Muscle of leg (tissue), 11 donors: ENCODE data around the gene SLC29A2. TPM values are rescaled to one million over a fixed set of nuclear protein-coding genes. Genes with fewer than 3 reads are reported as not detected.

ENCODE experiments used
- DNase-seq: peaks from one replicate; pipeline ENCODE4 v3.0.0; 2013
- H3K27ac ChIP-seq: one replicate; pipeline ENCODE4 v1.5.1; 2013; ENCODE audit warnings: mild to moderate bottlenecking, low read length, control low read depth
- H3K27me3 ChIP-seq: one replicate; pipeline ENCODE4 v1.6.1; 2013; ENCODE audit warnings: low read length; ENCODE audit not compliant: control insufficient read depth, insufficient read depth
- H3K36me3 ChIP-seq: one replicate; pipeline ENCODE4 v1.6.1; 2013; ENCODE audit warnings: low read length; ENCODE audit not compliant: control insufficient read depth, insufficient read depth
- H3K4me1 ChIP-seq: one replicate; pipeline ENCODE4 v1.6.1; 2013; ENCODE audit warnings: low read length; ENCODE audit not compliant: control insufficient read depth, insufficient read depth
- H3K4me3 ChIP-seq: one replicate; pipeline ENCODE4 v1.5.1; 2013; ENCODE audit warnings: low read length, control low read depth
- H3K9me3 ChIP-seq: replicated peaks from 2 replicates; pipeline ENCODE4 v1.6.1; 2013; ENCODE audit warnings: low read depth, low read length; ENCODE audit not compliant: control insufficient read depth
- WGBS: methylation state at CpG from one replicate; pipeline ENCODE4 v1.1.5; 2013; ENCODE audit warnings: missing lambda C conversion rate; ENCODE audit not compliant: insufficient coverage; 5-methylcytosine and 5-hydroxymethylcytosine counted together
- polyA plus RNA-seq, 8 donors: library from polyadenylated mRNA; unstranded; fragments of 120-200 nt; gene quantifications; one replicate each; pipeline versions ENCODE4 v1.2.1 to v1.2.3, GENCODE V29; 2013; ENCODE audit warnings: inconsistent platforms in 1 of 8, low replicate concordance in 1 of 8; ENCODE audit not compliant: insufficient read length in 8 of 8, insufficient read depth in 1 of 8
- total RNA-seq: library from RNA; stranded (reverse); fragments of 120-200 nt; gene quantifications from one replicate; pipeline ENCODE4 v1.2.4, GENCODE V29; 2013

SLC29A2 gene
- total and polyA plus RNA-seq, 9 donors, result 10.1 to 35.4 (median 27.5) TPM

DNA sequence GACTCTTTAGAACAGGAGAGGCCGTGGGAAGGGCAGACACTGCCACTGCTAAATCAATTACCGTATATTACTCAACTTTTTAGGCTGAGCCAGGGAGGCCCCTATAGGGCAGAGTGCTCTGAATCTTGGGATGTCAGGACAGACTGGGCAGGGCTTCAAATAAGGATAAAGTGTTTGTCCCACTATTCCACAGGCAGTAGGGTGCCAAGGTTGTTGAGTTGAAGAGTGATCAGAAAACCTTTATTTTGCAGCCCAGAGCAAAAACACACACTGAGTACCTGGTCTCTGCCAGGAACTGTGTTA, 22.5 kb downstream of the SLC29A2 start:
- no peaks in the 10 kb centered on the region for H3K27me3 ChIP-seq
- H3K9me3 ChIP-seq, result no peaks in the 10 kb centered on the region
- peak; percentile 28 for DNase-seq
- no peak overlapping the region for H3K4me3 ChIP-seq
- WGBS, result no CpG with 5 or more reads among the region's 2 CpGs
- H3K4me1 ChIP-seq, result peaks cover 31% of the 10 kb centered on the region
- no peak overlapping the region for H3K27ac ChIP-seq
- H3K36me3 ChIP-seq, result no peaks in the 10 kb centered on the region

DNA sequence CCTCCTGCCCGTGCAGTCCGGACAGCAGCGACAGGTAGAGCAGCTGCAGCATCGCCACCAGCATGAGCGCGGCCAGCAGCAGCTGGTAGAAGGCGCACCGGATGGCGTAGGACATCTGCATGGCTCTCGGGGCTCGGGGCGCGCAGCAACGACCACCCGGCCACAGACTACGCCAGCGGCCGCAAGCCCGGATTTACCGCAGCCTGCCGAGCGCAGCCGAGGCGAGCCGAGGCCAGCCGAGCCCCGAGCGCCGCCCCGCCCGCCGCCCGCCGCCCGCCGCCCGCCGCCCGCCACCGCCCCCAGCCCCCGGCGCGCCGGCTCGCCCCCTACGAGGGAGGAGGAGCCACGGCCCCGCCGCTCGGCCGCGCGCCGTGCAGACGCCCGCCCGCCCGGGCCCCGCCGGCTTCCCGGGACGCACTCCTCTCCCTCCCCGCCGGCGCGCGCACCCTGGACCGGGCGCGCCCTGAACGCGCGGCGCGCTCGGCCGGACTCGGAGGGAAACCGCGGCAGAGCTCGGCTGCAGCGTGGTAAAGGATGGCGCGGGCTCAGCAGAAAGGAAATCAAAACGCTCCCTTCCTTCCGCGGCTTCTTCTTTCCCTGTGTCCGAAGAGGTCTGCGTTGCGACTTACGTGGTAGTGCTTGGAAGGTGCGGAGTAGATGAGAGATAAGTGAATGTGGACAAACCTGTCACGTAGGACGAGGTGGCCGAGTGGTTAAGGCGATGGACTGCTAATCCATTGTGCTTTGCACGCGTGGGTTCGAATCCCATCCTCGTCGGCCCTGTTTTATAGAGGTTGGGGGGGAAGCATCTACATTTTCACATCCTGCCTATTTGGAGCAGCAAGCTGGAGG, 23.9 kb downstream of the SLC29A2 start, which contains the start of gene B4GAT1:
Gene B4GAT1, minus strand, starts transcription at position 205 of the 852 bp plus-strand sequence. Its CDS starts 84 bp downstream, at position 121.
- WGBS, result under 1% methylated on average over 83 of the region's 101 CpGs
- Histone ChIP-seq H3K36me3 (peaks cover 9% of the 10 kb centered on the region), H3K4me1 (peaks cover 34% of the 10 kb centered on the region), H3K4me3 (peak within 1 kb of the TSS; percentile 91), H3K9me3 (no peaks in the 10 kb centered on the region), H3K27me3 (no peaks in the 10 kb centered on the region), H3K27ac (peak within 1 kb of the TSS; percentile 93)
- DNase-seq, result peak; percentile 97

DNA sequence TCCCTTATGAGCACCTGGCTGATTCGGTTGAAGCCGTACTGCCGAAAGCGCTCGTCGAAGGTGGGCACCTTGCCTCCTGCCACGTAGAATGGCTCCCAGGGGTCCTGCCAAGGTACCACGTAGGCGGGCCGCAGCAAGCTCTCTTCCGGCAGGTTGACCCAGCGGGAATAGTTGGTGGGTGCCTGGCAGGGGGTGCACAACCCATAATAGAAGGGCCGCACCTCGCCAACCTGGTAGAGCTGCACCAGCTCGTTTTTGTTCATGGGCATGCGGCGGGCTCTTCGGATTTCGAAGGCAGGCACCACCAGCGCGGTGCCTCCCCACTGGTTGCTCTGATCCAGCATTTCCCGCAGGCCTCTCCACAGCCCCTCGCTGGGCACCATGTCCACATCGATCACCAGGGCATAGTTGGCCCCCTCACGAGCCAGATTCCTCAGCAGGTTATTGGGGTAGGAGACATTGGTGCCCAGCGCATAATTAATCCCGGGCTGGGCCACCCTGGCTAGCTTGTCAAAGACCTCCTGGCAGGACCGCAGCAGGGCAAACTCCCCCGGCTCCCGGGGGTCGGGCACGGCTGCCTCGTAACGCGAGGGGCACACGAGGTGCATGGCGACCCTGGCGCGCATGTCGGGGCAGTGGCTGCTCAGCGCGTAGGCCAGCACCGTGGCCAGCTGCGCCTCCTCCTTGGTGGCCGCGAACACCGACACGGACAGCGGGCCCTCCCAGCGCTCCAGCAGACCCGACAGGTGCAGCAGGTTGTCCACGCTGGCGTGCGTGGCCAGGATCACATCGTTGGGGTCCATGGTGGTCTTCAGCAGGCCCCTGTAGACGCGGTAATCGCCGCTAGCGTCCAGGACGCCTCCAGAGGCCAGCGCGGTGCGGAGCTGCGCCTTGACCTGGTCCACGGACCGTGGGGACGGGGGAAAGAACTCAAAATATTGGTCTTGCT, 24.8 kb downstream of the SLC29A2 start:
- H3K27ac ChIP-seq, result peak overlapping the region; percentile 91
- no peaks in the 10 kb centered on the region for H3K27me3 ChIP-seq
- peaks cover 18% of the 10 kb centered on the region for H3K36me3 ChIP-seq
- H3K4me3 ChIP-seq, result peak overlapping the region; percentile 91
- peaks cover 34% of the 10 kb centered on the region for H3K4me1 ChIP-seq
- DNase-seq, result peak; percentile 21
- 29% methylated on average over 67 of the region's 68 CpGs for WGBS
- no peaks in the 10 kb centered on the region for H3K9me3 ChIP-seq

DNA sequence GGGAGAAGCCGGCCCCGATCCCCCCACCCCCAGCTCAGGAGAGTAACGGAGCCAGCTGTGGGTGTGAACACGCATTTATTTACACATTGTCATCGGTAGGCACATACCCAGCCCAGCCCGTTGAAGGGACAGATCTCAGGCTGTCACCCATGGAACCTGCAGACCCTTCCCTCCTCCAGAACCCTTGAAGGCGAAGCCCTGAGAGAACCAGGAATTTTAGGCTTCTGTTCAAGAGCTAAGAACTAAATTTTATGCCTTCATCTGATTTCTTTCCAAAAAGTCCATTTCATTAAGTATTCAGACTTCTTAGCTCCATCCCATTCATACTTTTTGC, 26.3 kb downstream of the SLC29A2 start:
- Histone ChIP-seq H3K27ac (peak overlapping the region; percentile 88), H3K36me3 (peaks cover 32% of the 10 kb centered on the region), H3K9me3 (no peaks in the 10 kb centered on the region), H3K4me1 (peaks cover 34% of the 10 kb centered on the region), H3K27me3 (no peaks in the 10 kb centered on the region), H3K4me3 (peak overlapping the region; percentile 89)
- WGBS, result 8% methylated on average over 6 of the region's 7 CpGs
- DNase-seq, result no peak

DNA sequence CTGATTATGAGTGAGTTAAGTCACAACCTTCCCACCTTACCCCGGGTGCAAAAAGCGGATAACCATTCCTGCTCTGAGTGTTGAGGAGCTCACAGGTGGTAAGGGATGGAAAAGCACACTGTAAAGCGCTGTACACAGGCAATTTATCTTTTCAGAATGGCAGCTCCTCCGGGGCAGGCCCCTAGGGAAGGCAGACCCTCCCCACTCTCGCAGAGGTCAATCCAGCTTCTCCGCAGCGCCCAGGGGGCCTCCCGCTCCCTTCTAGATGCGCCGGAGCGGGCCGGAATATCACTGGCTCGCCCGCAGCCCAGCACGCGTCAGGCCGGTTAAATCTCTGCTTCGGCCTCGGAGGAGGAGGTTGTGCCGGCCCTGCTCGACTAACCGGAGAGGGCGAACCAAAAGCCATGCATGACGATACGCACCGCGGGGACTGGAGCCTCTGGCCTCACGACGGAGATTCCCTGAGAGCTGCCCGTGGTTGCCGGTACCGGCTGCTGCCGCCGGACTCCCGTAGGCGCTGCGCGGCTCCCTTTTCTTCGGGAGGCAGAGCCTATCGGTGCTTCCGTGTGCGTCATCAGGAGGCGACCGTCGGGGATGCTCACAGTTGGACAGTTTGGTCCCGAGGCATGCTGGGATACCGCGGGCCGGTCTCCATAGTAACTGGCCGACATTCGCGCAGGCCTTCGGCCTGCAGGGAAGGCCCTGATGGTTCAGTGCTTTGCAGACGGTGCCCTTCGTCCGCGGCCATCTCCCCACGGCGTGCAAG, 26.8 kb downstream of the SLC29A2 start, which contains the start of gene BRMS1:
Gene BRMS1, minus strand, starts transcription at position 555 of the 766 bp plus-strand sequence. CDS start 2,870 bp downstream, outside the sequence.
- H3K4me1 ChIP-seq, result peaks cover 34% of the 10 kb centered on the region
- WGBS, result under 1% methylated on average over 57 of the region's 59 CpGs
- DNase-seq, result peak; percentile 99
- no peaks in the 10 kb centered on the region for H3K27me3 ChIP-seq
- peak within 1 kb of the TSS; percentile 89 for H3K4me3 ChIP-seq
- H3K9me3 ChIP-seq, result no peaks in the 10 kb centered on the region
- peaks cover 38% of the 10 kb centered on the region for H3K36me3 ChIP-seq
- peak within 1 kb of the TSS; percentile 88 for H3K27ac ChIP-seq

DNA sequence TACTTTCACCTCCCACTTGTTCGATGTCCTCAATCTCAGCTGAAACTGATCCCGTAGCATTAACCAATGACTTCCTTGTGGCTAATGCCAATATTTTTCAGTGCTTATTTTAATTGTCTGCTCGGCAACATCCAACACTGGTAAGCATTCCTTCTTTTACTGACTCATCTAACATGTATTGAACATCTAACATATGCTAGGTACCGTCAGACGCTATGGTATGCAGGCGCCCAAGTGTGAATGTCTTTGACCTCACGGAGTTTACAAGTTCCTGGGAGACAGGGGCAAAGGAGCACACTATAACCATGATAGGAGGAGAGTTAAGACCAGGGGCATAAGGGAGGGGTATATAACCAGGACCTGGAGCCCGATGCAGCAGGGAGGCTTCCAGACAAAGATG, 28.4 kb downstream of the SLC29A2 start:
- 88% methylated on average over 8 of the region's 8 CpGs for WGBS
- H3K4me1 ChIP-seq, result peaks cover 31% of the 10 kb centered on the region
- no peaks in the 10 kb centered on the region for H3K27me3 ChIP-seq
- H3K36me3 ChIP-seq, result peaks cover 53% of the 10 kb centered on the region
- H3K4me3 ChIP-seq, result no peak overlapping the region
- no peak for DNase-seq
- no peaks in the 10 kb centered on the region for H3K9me3 ChIP-seq
- no peak overlapping the region for H3K27ac ChIP-seq

DNA sequence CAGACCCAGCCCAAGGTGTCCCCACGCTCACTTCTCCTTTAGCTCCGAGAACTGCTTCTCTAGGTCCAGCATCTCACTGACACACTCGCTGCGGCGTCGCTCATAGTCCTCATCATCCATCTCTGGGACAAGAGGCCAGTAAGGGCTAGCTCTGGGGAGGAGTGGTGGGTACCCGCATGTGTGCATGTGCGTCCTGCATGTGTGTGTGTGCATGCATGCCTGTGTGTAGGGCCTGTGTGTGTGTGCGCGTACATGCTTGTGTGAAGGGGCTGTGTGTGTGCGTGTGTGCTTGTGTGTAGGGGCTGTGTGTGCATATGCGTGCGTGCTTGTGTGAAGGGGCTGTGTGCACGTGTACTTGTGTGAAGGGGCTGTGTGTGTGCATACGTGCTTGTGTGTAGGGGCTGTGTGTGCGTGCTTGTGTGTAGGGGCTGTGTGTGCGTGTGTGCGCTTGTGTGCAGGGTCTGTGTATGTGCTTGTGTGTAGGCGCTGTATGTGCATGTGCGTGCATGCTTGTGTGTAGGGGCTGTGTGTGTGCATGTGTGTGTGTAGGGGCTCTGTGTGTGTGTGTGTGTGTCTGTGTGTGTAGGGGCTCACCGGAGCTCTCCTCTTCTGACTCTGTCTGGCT, 29.9 kb downstream of the SLC29A2 start:
- no peak overlapping the region for H3K4me3 ChIP-seq
- H3K36me3 ChIP-seq, result peaks cover 64% of the 10 kb centered on the region
- WGBS, result 92% methylated on average over 15 of the region's 21 CpGs
- H3K27me3 ChIP-seq, result no peaks in the 10 kb centered on the region
- peaks cover 39% of the 10 kb centered on the region for H3K4me1 ChIP-seq
- H3K27ac ChIP-seq, result no peak overlapping the region
- DNase-seq, result no peak
- H3K9me3 ChIP-seq, result no peaks in the 10 kb centered on the region

DNA sequence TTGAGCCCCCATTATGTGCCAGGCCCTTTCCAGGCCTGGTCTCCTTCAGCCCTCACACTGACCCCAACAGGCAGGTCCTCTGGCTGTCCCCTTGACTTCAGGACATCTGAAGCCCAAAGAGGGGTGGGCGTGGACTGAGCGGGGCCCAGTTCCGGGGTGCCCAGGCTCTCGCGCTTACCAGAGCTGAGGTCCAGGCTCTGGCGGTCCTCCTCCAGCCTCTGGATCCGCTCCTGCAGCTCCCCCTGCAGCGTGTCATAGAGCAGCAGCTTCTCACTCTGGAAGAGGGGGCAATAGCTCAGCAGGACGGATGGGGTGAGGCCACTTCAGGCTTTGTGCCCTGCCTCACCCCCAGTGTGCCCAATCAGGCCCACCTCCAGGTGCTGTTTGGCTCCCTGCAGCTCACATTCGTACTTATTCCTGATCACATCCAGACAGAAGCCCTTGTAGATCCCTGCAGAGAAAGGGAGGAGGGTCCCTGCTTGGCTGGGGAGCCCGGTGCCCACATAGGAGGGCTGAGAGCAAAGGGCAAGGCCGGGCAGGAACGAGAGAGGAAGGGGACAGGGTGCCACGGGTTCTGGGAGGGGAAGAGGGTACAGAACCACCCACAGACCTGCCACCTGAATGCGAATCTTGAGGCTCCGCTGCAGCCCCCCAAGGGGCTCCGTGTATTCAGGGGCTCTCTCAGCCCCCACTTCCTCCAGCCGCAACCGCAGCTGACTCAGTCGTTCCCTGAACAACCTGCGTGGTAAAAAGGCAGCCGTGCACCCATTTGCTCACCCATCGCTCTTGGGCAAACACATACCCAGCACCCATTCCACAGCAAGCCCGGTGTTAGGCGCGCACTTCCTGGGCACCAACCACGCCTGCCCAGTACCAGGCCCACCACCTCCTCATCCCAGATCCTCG, 30.7 kb downstream of the SLC29A2 start:
- Histone ChIP-seq H3K27me3 (no peaks in the 10 kb centered on the region), H3K4me1 (peaks cover 39% of the 10 kb centered on the region), H3K27ac (no peak overlapping the region), H3K9me3 (no peaks in the 10 kb centered on the region), H3K36me3 (peaks cover 64% of the 10 kb centered on the region), H3K4me3 (no peak overlapping the region)
- peak; percentile 0 for DNase-seq
- 91% methylated on average over 26 of the region's 28 CpGs for WGBS
